Measurements from ENCODE around the gene RAB3GAP1.

- TF ChIP-seq SMC3 (conservative IDR thresholded peaks at IDR 0.05; ENCODE audit: poor library complexity) (no peak), CTCF (IDR thresholded peaks at IDR 0.05; ENCODE audit: poor library complexity, severe bottlenecking) (no peak), EZH2 (IDR thresholded peaks at IDR 0.05; ENCODE audit: borderline replicate concordance, insufficient read depth, low read length, poor library complexity, severe bottlenecking) (no peak), TAF1 (IDR thresholded peaks at IDR 0.05; ENCODE audit: low read depth) (no peak), MXI1 (conservative IDR thresholded peaks at IDR 0.05; ENCODE audit: poor library complexity, severe bottlenecking) (no peak)
Observed at GRCh38 chr2:135002836-135003235, 49.3 kb upstream of the RAB3GAP1 start.

Data from neural cell (in vitro differentiated cells).